Stimulated activated CD8-positive, alpha-beta memory T cell treated with anti-CD3 and anti-CD28 coated beads, Interleukin-4, amount 100 ng/mL, for 24 hours (primary cell): ENCODE measurements around the gene SPATA12.
"Not testable (repeated sequence)": the region's sequence is repeated elsewhere in the genome, so short reads cannot be mapped to it uniquely, and the experiment has no call there.

ENCODE experiments used
- DNase-seq: peaks from one replicate; pipeline ENCODE4 v3.0.0-alpha.2; 2020; ENCODE audit warnings: low read depth

The SPATA12 gene

GRCh38 chr3:57083266-57083995 lies 23.0 kb downstream of the SPATA12 start:
- not testable (repeated sequence) for DNase-seq

- no peak for DNase-seq
Observed at GRCh38 chr3:57085211-57085610, 24.7 kb downstream of the SPATA12 start.

GRCh38 chr3:57086201-57086600 lies 25.7 kb downstream of the SPATA12 start:
- DNase-seq = no peak

GRCh38 chr3:57087361-57088092 lies 27.1 kb downstream of the SPATA12 start:
- DNase-seq = no peak

GRCh38 chr3:57088503-57088902 lies 28.0 kb downstream of the SPATA12 start:
- DNase-seq = no peak

- no peak for DNase-seq
Observed at GRCh38 chr3:57089043-57089442, 28.6 kb downstream of the SPATA12 start.

- DNase-seq = no peak
Observed at GRCh38 chr3:57091521-57092273, 31.2 kb downstream of the SPATA12 start.

- DNase-seq = no peak
Observed at GRCh38 chr3:57093489-57093888, 33.0 kb downstream of the SPATA12 start.

GRCh38 chr3:57093971-57094535 lies 33.6 kb downstream of the SPATA12 start:
- no peak for DNase-seq

GRCh38 chr3:57094575-57094974 lies 34.1 kb downstream of the SPATA12 start:
- no peak for DNase-seq

- DNase-seq = no peak
Observed at GRCh38 chr3:57095363-57095762, 34.9 kb downstream of the SPATA12 start.

GRCh38 chr3:57097536-57097935 lies 37.1 kb downstream of the SPATA12 start:
- no peak for DNase-seq

GRCh38 chr3:57098418-57099310 lies 38.2 kb downstream of the SPATA12 start:
- DNase-seq = no peak

- DNase-seq = peak; percentile 35
Observed at GRCh38 chr3:57100046-57100695, 39.7 kb downstream of the SPATA12 start.

GRCh38 chr3:57105585-57105984 lies 45.1 kb downstream of the SPATA12 start:
- DNase-seq = no peak

GRCh38 chr3:57108684-57109083 lies 48.2 kb downstream of the SPATA12 start:
- DNase-seq = no peak

GRCh38 chr3:57109437-57110199 lies 49.2 kb downstream of the SPATA12 start:
- no peak for DNase-seq

- no peak for DNase-seq
Observed at GRCh38 chr3:57110214-57110613, 49.8 kb downstream of the SPATA12 start.

GRCh38 chr3:57110798-57111197 lies 50.3 kb downstream of the SPATA12 start:
- DNase-seq = no peak

- DNase-seq = no peak
Observed at GRCh38 chr3:57112206-57112605, 51.7 kb downstream of the SPATA12 start.
